Stimulated activated CD8-positive, alpha-beta memory T cell treated with anti-CD3 and anti-CD28 coated beads, Interleukin-15, amount 100 ng/mL, for 4 hours (primary cell): ENCODE measurements around the gene ZNF157.

Experiments
- DNase-seq, 2 donors: peaks; one replicate each; pipeline ENCODE4 v3.0.0-alpha.2; 2020; ENCODE audit warnings: low read depth in 2 of 2

Gene ZNF157

DNA sequence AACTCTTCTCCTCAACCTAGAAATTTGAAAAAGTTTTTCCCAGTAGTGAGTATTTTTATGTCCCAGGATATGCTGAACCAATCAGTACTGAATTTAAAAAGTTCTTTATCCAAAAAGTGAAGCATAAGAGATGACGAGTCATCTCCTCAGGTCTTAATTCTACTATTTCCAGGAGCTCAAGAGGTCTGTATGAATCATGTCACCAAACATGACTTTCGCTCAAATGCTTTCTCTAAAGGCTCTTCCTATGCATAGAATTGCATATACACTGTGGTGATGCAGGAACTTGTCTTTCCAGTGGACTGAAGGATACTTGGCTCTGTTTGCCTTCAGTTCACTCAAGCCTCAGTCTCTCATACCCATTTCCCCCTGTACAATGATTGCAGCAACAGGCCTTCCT lies 76.6 kb downstream of the ZNF157 start:
- no peak for DNase-seq

DNA sequence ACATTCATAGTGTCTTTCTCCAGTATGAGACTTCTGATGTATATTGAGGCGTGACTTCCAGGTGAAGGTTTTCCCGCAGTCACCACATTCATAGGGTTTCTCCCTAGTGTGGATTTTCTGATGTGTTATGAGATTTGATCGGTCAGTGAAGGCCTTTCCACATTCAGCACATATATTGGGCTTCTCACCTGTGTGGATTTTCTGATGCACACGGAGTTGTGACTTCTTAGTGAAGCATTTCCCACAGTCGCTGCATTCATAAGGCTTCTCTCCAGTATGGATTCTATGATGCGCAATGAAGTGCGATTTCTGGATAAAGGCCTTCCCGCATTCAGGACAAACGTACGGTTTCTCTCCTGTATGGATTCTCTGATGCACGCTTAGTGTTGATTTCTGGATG lies 77.2 kb downstream of the ZNF157 start:
- no peak for DNase-seq

DNA sequence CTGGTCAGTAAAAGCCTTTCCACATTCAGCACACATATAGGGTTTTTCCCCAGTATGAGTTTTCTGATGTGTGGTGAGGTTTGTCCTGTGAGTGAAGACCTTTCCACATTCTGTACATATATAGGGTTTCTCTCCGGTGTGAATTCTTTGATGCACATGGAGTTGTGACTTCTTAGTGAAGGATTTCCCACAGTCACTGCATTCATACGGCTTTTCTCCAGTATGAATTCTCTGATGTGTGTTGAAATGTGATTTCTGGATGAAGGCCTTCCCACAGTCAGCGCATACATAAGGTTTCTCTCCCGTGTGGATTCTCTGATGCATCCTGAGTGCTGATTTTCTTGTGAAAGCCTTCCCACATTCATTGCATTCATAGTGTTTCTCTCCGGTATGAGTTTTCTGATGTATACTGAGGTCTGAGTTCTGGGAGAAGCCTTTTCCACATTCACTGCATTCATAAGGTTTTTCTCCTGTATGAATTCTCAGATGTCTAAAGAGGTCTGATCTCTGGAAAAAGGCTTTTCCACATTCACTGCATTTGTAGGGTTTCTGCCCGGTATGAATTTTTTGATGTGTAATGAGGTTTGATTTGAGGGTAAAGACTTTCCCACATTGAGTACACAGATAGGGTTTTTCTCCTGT lies 77.9 kb downstream of the ZNF157 start:
- no peak for DNase-seq

DNA sequence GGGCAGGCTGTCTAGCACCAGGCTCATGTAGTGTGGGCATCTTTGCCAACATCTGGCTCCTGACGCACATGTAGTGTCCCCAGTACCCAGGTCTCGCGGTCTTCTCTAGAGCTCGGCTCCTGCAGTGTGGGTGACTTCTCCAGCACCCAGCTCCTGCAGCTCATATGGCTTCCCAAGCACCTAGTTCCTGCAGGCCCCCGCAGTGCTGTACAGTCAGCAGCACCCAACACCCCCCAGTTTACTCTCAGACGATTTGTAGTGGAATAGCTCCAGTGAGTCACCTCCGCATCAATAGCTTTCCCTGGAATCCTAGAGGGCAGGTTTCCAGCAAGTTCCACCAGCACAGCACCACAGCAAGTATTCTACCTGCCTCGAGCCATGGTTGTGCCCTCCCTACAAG lies 81.7 kb downstream of the ZNF157 start:
- no peak for DNase-seq

DNA sequence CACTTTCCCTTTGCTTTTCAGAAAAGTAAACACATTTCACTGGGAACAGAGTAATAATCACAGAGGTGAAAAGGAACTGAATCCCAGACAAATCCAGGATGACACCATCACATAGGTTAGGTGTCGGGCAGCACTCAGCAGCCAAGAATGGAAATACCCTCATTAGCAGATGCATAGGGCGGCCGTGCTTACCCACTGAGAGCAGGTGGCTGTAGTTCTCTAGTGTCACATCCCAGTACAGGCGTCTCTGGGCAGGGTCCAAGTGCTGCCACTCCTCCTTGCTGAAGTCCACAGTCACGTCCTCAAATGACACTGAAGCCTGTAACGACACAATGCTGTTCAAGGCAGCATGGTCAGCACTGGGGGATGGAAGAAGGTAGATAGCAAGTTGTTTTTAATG lies 85.7 kb downstream of the ZNF157 start:
- DNase-seq: no peak

DNA sequence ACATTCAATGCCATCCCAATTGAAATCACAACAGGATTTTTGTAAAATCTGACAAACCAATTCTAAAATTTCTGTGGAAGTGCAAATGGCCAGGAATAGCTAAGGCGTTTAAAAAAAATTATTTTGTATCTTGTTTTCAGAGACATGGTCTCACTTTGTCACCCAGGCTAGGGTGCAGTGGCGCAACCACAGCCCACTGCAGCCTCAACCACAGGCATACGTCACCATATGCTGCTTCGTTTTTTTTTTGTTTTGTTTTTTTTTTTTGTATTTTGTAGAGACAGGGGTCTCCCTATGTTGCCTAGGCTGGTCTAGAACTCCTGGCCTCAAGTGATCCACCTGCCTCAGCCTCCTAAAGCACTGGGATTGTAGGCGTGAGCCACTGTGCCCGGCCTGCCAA lies 88.2 kb downstream of the ZNF157 start:
- DNase-seq: no peak

DNA sequence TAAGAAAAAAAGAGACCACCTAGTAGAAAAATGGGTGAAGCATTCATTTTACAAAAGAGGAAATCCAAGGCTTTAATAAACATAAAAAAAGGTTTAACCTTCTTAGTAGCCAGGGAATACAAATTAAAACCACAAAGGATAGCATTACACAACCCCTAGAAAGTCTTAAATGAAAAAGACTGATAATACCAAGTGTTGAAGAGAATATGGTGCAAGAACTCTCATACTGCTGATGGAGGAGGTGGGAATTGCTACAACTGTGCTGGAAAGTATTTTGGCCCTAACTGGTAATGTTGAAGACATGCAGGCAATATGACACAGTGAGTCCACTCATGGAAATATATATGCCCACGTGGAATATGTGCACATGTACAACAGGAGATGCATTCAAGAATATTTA lies 90.2 kb downstream of the ZNF157 start:
- no peak for DNase-seq
